ENCODE data around the gene HGD.

- TF ChIP-seq POLR2AphosphoS5 (IDR thresholded peaks at IDR 0.05; ENCODE audit: low read depth, low read length) = no peak
- TF ChIP-seq POLR2A (IDR thresholded peaks at IDR 0.05; ENCODE audit: low read depth, low read length) = no peak
- TF ChIP-seq TAF1 (IDR thresholded peaks at IDR 0.05; ENCODE audit: borderline replicate concordance, low read depth, low read length) = no peak
Measured at GRCh38 chr3:120678331-120678947, 3.6 kb downstream of the HGD start.

Measured in GM12892 (cell line).